ENCODE data around the gene RALY.

Gene RALY

DNA sequence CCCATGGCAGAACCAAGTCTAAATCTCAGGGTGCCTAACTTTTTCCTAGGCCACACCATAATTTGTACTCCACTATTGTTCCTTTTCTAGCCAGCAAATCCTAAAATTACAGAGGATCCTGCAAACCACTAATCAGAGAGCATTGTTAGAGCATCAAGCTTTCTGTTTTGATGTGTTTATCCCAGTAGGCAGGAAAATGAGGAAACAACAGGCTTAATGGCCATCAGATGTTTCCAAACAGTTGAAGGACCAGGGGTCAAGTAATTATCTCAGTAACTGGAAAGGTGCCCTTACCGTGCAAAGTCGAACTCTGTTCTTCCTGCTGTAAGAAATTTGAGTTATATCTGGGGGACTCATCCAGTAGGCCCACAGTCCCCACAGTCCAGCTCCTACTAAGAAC lies 58.7 kb downstream of the RALY start:
- DNase-seq: no peak

DNA sequence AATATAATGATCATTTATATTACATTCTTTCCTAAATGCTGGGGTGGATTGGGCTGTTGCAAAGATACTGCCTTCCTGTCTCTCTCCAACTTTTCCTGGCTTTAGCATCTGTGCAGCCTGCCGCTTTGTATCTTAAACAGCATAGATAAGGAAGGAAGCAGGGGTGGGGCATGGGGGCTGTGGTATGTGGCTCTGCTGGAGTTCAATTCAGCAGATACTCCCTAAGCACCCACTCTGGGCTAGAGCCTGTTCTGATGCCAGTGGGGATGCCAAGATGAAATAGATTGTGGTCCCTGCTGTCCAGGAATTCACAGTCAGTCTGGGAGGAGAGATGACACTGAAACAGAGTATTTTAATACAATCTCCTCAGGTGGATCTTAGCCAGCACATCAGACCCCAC lies 61.6 kb downstream of the RALY start:
- DNase-seq: no peak

DNA sequence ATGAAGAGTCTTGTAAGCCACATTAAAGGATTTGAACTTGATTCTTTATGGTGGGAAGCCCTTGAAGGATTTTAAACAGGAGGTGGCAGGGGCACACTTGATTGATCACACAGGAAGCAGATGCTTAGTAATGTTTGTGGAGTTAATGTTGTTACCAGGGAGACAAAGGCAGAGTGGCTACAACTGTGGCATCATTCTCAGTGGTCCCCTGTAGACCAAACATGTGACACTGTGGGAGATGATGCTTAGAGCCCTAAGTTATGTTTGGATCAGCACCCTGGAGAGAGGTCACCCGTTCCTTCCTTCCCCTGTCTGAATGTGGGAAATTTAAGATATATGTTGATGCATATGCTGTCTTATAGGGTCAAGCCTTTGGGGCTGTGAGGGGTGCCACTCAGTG lies 65.1 kb downstream of the RALY start:
- DNase-seq: peak in 1 of 2 experiments; percentile 28

- DNase-seq: no peak
These were observed 67.3 kb downstream of the RALY start for GRCh38 chr20:34060970-34061369.

DNA sequence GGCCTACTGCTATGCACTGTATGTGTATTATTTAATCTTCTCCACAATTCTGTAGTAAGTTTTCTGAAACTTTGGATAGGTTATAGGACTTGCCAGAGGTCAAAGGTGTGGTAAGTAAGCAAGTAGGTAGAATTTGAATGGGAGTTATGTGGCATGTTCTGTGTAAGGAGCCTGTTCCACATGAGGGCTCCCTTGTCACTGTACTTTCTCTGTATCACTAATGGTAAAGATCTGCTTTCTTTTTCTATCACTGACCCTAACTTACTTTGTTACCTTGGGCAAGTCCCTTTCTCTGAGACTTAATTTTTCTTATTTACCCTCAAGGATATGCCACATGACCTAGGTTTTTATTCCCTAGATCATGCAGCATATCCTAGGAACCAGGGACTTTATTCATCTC lies 68.0 kb downstream of the RALY start:
- DNase-seq: no peak

GRCh38 chr20:34062570-34063482 lies 69.1 kb downstream of the RALY start:
- DNase-seq: no peak

- DNase-seq: no peak
These were observed 70.6 kb downstream of the RALY start for GRCh38 chr20:34064286-34064685.

- DNase-seq: no peak
These were observed 71.5 kb downstream of the RALY start for GRCh38 chr20:34065260-34065659.

DNA sequence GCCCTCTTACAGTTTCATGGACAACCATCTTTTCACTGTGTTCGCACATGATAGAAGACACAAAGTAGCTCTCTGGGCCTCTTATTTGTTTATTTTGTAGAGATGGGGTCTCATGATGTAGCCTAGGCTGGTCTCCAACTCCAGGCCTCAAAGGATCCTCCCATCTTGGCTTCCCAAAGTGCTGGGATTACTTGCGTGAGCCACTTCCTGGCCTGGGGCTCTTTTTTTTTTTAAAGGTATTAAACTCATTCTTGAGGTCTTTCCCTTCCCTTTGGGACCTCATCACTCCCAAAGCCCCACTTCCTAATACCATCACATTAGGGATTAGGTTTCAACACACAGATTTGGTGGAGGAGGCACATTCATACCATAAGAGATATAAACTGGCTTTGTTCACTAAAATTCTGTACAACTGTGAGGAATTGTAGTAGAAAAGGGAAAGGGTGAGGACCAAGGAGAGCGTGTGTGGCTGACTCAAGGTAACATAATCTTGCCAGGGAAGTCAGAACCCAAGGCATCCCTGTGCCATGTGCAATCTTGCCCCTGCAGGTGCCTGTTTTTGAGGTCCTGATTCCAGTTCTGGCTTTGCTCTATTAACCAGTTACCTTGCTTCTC lies 72.9 kb downstream of the RALY start:
- no peak for DNase-seq

GRCh38 chr20:34068001-34068400 lies 74.3 kb downstream of the RALY start:
- DNase-seq: no peak

DNA sequence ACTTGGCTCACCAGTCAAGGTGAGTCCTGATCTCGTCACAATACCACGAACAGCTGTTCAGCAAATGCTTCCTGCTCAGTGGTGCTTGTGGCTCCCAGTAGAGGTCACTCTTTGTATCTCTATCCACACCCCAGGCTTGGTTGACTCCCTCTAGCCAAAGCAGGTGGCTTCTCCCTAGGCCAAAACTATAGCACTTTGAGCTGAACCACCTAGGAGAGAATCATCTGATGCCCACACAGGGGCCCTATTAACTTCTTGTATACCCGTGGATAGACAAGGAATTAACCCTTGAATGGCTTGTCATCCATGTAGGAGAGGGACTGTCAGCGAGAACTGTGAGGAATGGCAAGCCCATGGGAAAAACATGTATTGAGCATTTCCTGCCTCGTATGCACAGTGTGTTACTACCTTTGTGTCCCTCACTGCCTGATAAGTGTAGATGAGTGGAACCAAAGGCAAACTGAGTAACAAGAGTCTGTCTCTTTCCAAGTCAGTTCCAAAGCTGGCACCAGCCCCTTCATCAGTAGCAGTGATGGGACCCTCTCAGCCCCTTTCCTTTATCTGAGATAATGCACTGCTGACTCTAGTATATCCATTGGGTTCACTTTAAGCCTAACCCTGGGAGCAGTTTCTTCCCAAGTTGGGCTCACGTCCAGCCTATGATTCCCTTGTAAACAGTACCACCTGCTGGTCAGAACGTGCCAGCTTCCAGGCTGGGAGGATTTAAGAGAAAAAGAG lies 75.8 kb downstream of the RALY start:
- DNase-seq: peak; percentile 72 to 79

GRCh38 chr20:34070079-34070439 lies 76.3 kb downstream of the RALY start:
- DNase-seq: no peak

DNA sequence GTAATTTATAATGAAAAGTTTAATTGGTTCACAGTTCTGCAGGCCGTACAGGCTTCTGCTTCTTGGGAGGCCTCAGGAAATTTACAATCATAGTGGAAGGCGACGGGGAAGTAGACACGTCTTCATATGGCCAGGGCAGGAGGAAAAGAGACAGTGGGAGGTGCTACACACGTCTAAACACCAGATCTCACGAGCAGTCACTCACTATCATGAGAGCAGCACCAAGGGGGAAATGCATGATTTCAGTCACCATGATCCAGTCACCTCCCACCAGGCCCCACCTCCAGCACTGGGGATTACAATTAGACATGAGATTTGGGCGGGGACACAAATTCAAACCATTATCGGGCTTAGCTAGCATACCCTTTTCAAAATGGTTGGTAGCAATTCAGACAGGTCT lies 77.1 kb downstream of the RALY start:
- no peak for DNase-seq

DNA sequence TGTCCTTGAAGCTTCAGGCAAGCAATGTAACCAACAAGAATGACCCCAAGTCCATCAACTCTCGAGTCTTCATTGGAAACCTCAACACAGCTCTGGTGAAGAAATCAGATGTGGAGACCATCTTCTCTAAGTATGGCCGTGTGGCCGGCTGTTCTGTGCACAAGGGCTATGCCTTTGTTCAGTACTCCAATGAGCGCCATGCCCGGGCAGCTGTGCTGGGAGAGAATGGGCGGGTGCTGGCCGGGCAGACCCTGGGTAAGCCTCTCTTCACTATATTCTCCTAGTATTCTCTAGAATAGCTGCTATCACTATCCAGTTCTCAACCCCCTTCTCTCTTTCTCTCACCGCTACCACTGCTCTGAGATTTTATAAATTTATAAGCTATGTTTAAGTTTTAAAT lies 78.4 kb downstream of the RALY start:
- no peak for DNase-seq

DNA sequence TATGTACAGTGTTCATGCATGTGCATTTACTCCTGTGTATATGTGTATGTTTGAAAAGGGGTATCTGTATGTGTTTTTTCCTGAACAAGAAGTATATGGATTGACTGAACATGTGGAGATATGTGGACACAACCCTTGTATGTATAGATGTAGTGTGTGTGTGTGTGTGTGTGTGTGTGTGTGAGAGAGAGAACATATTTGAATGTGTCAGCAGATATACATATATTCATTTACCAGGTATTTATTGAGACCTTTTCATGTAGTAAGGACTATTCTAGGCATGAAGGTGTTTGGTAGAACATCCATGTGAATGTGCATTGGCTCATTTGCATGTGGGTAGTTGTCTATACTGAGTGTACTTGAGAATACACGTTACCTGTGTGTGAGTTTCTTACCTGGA lies 79.1 kb downstream of the RALY start:
- no peak for DNase-seq

DNA sequence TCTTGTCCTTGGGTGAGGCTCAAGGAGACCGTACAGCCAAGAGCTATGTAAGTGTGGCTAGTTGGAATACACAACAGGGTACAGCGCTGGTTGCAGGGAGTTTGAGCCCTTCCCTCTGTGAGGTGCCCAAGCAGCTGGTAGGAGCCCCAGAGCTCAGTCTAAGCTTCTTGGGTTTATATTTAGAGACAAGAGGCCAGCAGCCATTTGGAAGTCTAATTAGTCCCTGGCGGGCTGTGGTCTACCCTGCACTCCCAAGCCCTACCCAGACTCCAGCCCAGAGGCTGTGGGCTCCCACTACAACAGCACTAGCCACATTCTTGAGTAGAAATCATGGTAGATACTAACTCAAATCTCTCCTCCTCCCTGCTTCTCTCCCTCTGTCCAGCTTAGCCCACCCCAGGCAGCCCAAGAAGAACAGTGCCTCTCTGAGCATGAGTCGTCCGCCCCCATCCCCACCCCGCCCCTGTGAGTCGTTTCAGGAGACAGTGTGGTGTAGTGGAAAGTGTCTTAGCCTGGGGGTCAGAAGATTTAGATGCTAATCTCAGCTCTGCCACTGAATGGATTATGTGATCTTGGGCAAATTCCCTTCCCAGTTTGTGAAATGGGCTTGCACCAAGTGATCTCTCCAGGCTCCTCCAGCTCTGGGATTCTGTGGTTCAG lies 80.5 kb downstream of the RALY start:
- DNase-seq: no peak

- DNase-seq: no peak
These were observed 81.9 kb downstream of the RALY start for GRCh38 chr20:34075647-34076046.

DNA sequence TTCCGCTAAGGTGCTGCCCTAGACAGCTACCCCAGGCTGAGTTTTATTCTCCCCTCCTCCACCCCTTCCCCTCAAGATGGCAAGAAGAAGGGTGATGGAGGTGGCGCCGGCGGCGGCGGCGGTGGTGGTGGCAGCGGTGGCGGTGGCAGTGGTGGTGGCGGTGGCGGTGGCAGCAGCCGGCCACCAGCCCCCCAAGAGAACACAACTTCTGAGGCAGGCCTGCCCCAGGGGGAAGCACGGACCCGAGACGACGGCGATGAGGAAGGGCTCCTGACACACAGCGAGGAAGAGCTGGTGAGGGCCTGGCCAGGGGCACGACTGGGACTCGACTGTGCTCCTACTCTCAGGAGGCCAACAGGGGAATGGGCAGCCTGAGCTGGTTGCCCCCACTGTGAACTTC lies 83.2 kb downstream of the RALY start:
- no peak for DNase-seq

- no peak for DNase-seq
These were observed 84.8 kb downstream of the RALY start for GRCh38 chr20:34078540-34078939.

DNA sequence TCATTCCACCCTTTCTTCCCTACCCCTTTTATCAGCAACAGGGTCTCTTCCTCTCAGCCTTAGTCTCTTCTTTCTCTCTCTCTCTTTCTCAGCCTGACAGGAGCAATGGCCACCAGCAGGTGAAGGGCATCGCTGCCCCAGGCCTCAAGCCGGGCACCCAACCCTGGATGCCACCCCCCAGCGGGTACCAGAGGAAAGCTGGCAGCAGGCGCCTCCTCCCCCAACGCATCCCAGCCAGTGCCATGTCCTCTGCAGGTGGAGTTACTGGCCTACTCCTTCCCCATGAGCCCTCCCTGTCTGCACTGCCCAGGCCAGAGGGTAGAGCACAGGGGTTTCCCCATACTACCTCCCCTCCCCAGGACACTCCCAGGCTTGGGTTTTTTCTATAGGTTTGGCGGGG lies 86.1 kb downstream of the RALY start:
- no peak for DNase-seq

DNA sequence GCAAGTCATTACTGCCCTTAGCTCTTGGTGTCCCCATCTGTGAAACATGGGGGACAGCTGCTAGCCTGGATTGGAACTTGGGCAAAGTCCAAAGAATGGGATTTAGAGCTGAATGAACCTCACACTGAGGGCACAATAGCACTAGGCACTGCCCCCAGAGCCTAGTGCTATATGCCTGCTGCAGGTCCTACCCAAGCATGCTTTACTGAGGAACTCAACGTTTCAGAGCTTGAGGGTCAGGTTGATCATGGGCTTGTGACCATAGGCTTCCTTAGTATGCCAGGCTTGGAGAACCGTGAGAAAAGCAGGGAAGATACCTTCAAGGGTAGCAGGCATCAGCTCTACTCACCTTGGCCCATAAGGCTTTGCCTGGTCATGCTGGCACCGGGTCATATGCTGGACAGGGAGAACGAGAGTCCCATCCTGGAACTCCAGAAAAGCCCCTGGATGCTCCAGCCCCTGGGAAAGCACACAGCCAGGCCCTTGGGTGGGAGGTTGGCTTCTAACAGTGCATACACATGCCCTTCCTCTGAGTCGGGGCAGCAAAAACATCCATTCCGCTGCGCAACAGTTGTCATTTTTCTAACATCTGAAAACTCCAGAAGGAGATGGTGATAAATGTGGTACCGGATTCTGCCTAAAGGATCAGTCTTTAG lies 88.6 kb downstream of the RALY start:
- DNase-seq: no peak

- DNase-seq: no peak
These were observed 89.4 kb downstream of the RALY start for GRCh38 chr20:34083137-34083536.

DNA sequence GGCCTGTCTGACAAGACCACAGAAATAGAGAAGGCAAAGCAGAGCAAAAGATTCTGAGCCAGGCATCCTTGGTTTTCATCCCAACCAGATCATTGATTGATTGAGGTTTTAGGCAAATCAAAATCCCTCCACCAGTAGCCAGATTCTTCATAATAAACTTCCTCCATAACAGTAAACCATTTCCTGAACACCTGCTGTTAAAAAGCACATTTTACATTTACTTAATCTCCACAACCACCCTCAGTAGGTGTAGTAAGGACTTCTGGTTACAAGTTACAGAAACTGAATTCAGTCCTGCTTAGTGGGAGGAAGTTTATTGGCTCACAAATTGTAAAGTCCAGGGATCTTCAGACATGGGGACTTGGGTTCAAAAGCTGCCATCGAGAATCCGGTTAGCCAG lies 90.1 kb downstream of the RALY start:
- no peak for DNase-seq

All from SHP77 (cell line).